ENCODE measurements around the gene TAF5L. TPM values are rescaled to one million over a fixed set of nuclear protein-coding genes. Genes with fewer than 3 reads are reported as not detected.

The TAF5L gene
- total and polyA plus RNA-seq, 2 of the 4 experiments (the other 2 are of a cell fraction) = 17.9 to 18.6 TPM

- H2BK5ac ChIP-seq (ENCODE audit: low read depth, low read length, poor library complexity, severe bottlenecking) = no peak overlapping the region
- dilution Hi-C loops (cut with HindIII; ENCODE audit: low sequenced_read_pairs, unreplicated experiment) (no loop called here), in situ Hi-C loops (cut with MboI; ENCODE audit: low sequenced_read_pairs) (no loop called here), intact Hi-C loops (cut with micrococcal nuclease) (no loop called here)
- H3K56ac ChIP-seq (ENCODE audit: extremely low read depth, insufficient read depth, low read length) = no peak overlapping the region
- H3K4me2 ChIP-seq (ENCODE audit: low read depth, low read length) = no peak overlapping the region
- POLR2A ChIA-PET (ENCODE audit: unreplicated experiment) = no interaction called here
- CTCF ChIA-PET = no interaction called here
- no peak overlapping the region for H3K18ac ChIP-seq (ENCODE audit: low read depth, low read length)
- no peak overlapping the region for H2AFZ ChIP-seq (replicated peaks; ENCODE audit: low read length, poor library complexity)
- peaks cover 25 to 37% of the 10 kb centered on the region in 2 experiments; a peak in 3 of 4 replicates for H3K79me1 ChIP-seq (ENCODE audit: low read depth in 1 of 2, low read length in 2 of 2)
- DNase-seq = no peak
- H3K4ac ChIP-seq (ENCODE audit: low read depth, low read length) = no peak overlapping the region
- H3K9ac ChIP-seq (ENCODE audit: low read depth, low read length) = no peak overlapping the region
- H4K8ac ChIP-seq (ENCODE audit: low read depth in 2 of 2, low read length in 2 of 2) = no peak overlapping the region
- H3K27ac ChIP-seq (ENCODE audit: insufficient read depth, low read length) = no peak overlapping the region
- no peak overlapping the region for H2AK9ac ChIP-seq (replicated peaks; ENCODE audit: low read depth, low read length, poor library complexity)
- H2AK5ac ChIP-seq (ENCODE audit: low read depth, low read length) = no peak overlapping the region
- no TSS peak for BruUV-seq (replicated peaks)
- no peaks in the 10 kb centered on the region for H3K9me3 ChIP-seq (ENCODE audit: control insufficient read depth, insufficient read depth, low read length)
- H3K9me1 ChIP-seq (ENCODE audit: insufficient read depth, low read length) = no peaks in the 10 kb centered on the region
- peaks cover 4% of the 10 kb centered on the region; the same call in 1 of the 2 replicates for H3K4me1 ChIP-seq (ENCODE audit: control insufficient read depth, insufficient read depth, low read length)
- H3K36me3 ChIP-seq (ENCODE audit: control insufficient read depth, insufficient read depth, low read length) = peaks cover 30% of the 10 kb centered on the region
- H2BK20ac ChIP-seq (ENCODE audit: low read depth, low read length) = no peak overlapping the region
- 50% methylated on average over 2 of the region's 5 CpGs; no CpG with 5 or more reads in 1 of the 2 experiments for WGBS, 2 experiments (ENCODE audit: extremely low coverage in 2 of 2, insufficient read length in 1 of 2)
- no peak for ATAC-seq (ENCODE audit: low read depth)
- H3K14ac ChIP-seq (replicated peaks; ENCODE audit: low read depth, low read length) = no peak overlapping the region
- H3K27me3 ChIP-seq (ENCODE audit: control insufficient read depth, insufficient read depth, low read length) = no peaks in the 10 kb centered on the region
- no peak overlapping the region for H2BK15ac ChIP-seq (ENCODE audit: low read depth, low read length)
- TF ChIP-seq NFE2L2 (IDR thresholded peaks at IDR 0.05; ENCODE audit: low read depth, low read length) = no peak
- TF ChIP-seq USF2 (IDR thresholded peaks at IDR 0.05; ENCODE audit: low read depth, low read length) = no peak
- TF ChIP-seq RFX5 (IDR thresholded peaks at IDR 0.05; ENCODE audit: low read depth, low read length) = no peak
- TF ChIP-seq RAD21 (IDR thresholded peaks at IDR 0.05; ENCODE audit: low read length) = no peak
- no peak for TF ChIP-seq CEBPB (IDR thresholded peaks at IDR 0.05; ENCODE audit: low read depth, low read length)
- no peak for TF ChIP-seq POLR2A (IDR thresholded peaks at IDR 0.05; ENCODE audit: low read depth, low read length)
- no peak for TF ChIP-seq MAFK (IDR thresholded peaks at IDR 0.05; ENCODE audit: low read depth, low read length)
- TF ChIP-seq SMC3 (IDR thresholded peaks at IDR 0.05; ENCODE audit: low read depth, low read length) = no peak
- no peak for TF ChIP-seq MAZ (IDR thresholded peaks at IDR 0.05; ENCODE audit: borderline replicate concordance, low read depth, low read length)
- no peak for TF ChIP-seq RCOR1 (IDR thresholded peaks at IDR 0.05; ENCODE audit: insufficient replicate concordance, low read length)
- no peak for TF ChIP-seq BHLHE40 (IDR thresholded peaks at IDR 0.05; ENCODE audit: low read depth, low read length)
- TF ChIP-seq ELK1 (IDR thresholded peaks at IDR 0.05; ENCODE audit: borderline replicate concordance, low read depth, low read length) = no peak
- no peak for TF ChIP-seq CHD1 (IDR thresholded peaks at IDR 0.05; ENCODE audit: low read depth, low read length)
- TF ChIP-seq, protein P1, sequence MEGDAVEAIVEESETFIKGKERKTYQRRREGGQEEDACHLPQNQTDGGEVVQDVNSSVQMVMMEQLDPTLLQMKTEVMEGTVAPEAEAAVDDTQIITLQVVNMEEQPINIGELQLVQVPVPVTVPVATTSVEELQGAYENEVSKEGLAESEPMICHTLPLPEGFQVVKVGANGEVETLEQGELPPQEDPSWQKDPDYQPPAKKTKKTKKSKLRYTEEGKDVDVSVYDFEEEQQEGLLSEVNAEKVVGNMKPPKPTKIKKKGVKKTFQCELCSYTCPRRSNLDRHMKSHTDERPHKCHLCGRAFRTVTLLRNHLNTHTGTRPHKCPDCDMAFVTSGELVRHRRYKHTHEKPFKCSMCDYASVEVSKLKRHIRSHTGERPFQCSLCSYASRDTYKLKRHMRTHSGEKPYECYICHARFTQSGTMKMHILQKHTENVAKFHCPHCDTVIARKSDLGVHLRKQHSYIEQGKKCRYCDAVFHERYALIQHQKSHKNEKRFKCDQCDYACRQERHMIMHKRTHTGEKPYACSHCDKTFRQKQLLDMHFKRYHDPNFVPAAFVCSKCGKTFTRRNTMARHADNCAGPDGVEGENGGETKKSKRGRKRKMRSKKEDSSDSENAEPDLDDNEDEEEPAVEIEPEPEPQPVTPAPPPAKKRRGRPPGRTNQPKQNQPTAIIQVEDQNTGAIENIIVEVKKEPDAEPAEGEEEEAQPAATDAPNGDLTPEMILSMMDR (conservative IDR thresholded peaks at IDR 0.05; ENCODE audit: low read depth, low read length) = no peak
- TF ChIP-seq FOS (IDR thresholded peaks at IDR 0.05; ENCODE audit: low read depth, low read length) = no peak
- TF ChIP-seq MXI1 (IDR thresholded peaks at IDR 0.05; ENCODE audit: borderline replicate concordance, low read depth, low read length) = no peak
- H2BK120ac ChIP-seq (ENCODE audit: low read depth, low read length) = no peak overlapping the region
- H3K4me3 ChIP-seq (ENCODE audit: insufficient read depth, low read depth, low read length) = no peak overlapping the region
- no peak overlapping the region for H4K5ac ChIP-seq (ENCODE audit: low read depth, low read length)
- H4K91ac ChIP-seq (ENCODE audit: insufficient read depth, low read depth, low read length) = no peak overlapping the region
- no peak overlapping the region; the same call in 1 of the 2 replicates for H3K23ac ChIP-seq (ENCODE audit: low read depth, low read length)
- H4K20me1 ChIP-seq (ENCODE audit: insufficient read depth, low read length) = peaks cover 14% of the 10 kb centered on the region; the same call in 1 of the 2 replicates
Measured at GRCh38 chr1:229642376-229642775, 16.5 kb upstream of the TAF5L start.
